Peyer's patch (tissue), 4 donors: ENCODE measurements around the gene PODN. TPM values are rescaled to one million over a fixed set of nuclear protein-coding genes. Genes with fewer than 3 reads are reported as not detected.

Experiments used
- DNase-seq, 3 donors: peaks; one replicate each; pipeline ENCODE4 v3.0.0-alpha.2; 2017 to 2019
- H3K27ac ChIP-seq, 4 donors: fragments of 200-600 bp; sonication (generic); one replicate each; pipeline ENCODE4 v1.5.1; 2016 to 2019
- H3K27me3 ChIP-seq, 2 donors: fragments of 200-600 bp; sonication (generic); one replicate each; pipeline ENCODE4 v1.5.1; 2019
- H3K36me3 ChIP-seq, 3 donors: fragments of 200-600 bp; sonication (generic); one replicate each; pipeline ENCODE4 v1.5.1; 2016 to 2019
- H3K4me1 ChIP-seq, 4 donors: fragments of 200-600 bp; sonication (generic); one replicate each; pipeline ENCODE4 v1.5.1; 2016 to 2019
- H3K4me3 ChIP-seq, 4 donors: fragments of 200-600 bp; sonication (generic); 1 replicate in 3 of 4; 2 replicates in 1 of 4; pipeline ENCODE4 v1.5.1; 2016 to 2019; ENCODE audit warnings: mild to moderate bottlenecking in 1 of 4
- H3K9me3 ChIP-seq, 4 donors: fragments of 200-600 bp; sonication (generic); one replicate each; pipeline ENCODE4 v1.5.1; 2016 to 2019; ENCODE audit warnings: mild to moderate bottlenecking in 1 of 4
- CTCF ChIP-seq, 6 experiments: fragments of 450-650 bp in 4 of 6; fragments of 200-600 bp in 2 of 6; sonication (generic) in 1 of 6; IDR thresholded peaks; one replicate each; pipeline ENCODE4 v1.5.1; 2017 to 2019; ENCODE audit warnings: antibody characterized with exemption in 6 of 6, mild to moderate bottlenecking in 3 of 6, moderate library complexity in 1 of 6
- POLR2A ChIP-seq, 2 donors: fragments of 450-650 bp; IDR thresholded peaks; one replicate each; pipeline ENCODE4 v1.5.1; 2017; ENCODE audit warnings: antibody characterized with exemption in 2 of 2, mild to moderate bottlenecking in 2 of 2, moderate library complexity in 2 of 2
- total RNA-seq, 4 donors: library from RNA; depleted of rRNA; stranded (reverse); fragments of >200 nt; gene quantifications; one replicate each; pipeline ENCODE4 v1.1.0, GENCODE V29; 2016

PODN gene
- total RNA-seq, 4 donors from 2014 or later: 7.0 to 32.2 (median 17.0) TPM

DNA sequence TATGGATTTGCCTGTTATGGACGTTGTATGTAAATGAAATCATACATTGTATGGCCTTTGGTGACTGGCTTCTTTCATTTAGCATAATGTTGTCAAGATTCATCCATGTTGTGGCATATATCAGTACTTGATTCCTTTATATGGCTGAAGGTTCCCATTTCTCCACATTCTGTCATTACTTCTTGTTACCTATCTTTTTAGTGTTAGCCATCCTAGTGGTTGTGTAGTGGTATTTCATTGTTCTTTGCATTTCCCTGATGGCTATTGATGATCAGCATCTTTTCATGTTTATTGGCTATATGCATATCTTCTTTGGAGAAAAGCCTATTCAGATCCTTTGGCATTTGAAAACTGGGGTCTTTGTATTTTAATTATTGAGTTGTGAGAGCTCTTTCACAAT lies 39.8 kb upstream of the PODN start:
- TF ChIP-seq POLR2A (IDR thresholded peaks at IDR 0.05) (no peak), CTCF (IDR thresholded peaks at IDR 0.05) (peak in 1 of 6 experiments; percentile 1)
- Histone ChIP-seq H3K36me3 (peaks cover 0 to 11% (median 0%) of the 10 kb centered on the region in 3 donors), H3K27ac (no peak overlapping the region), H3K9me3 (no peaks in the 10 kb centered on the region), H3K4me3 (no peak overlapping the region), H3K27me3 (no peaks in the 10 kb centered on the region), H3K4me1 (peaks cover 0 to 15% (median 0%) of the 10 kb centered on the region in 4 donors)
- DNase-seq: no peak

DNA sequence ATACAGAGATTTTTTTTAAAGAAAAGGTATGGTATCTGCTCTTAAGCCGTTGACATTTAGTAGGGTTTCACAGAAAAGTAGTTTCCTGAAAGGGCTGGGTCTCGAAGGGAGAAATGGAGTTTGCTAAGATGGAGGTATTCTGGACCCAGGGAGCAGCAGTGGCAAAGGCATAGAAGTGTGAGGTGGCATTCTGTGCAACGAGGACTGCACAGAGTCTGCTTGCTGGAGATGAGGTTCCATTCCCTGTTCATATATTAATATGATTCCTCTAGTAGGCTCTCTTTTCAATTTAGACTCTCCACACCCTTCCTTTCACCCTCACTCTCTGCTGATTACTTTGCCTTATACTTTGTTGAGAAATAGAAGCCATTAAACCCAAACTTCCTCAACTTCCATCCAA lies 38.5 kb upstream of the PODN start:
- no peak for DNase-seq
- H3K36me3 ChIP-seq: peaks cover 0 to 9% (median 0%) of the 10 kb centered on the region in 3 donors
- no peak for TF ChIP-seq CTCF (IDR thresholded peaks at IDR 0.05)
- no peak overlapping the region for H3K4me3 ChIP-seq
- H3K9me3 ChIP-seq: no peaks in the 10 kb centered on the region
- no peak overlapping the region for H3K27ac ChIP-seq
- peaks cover 0 to 15% (median 0%) of the 10 kb centered on the region in 4 donors for H3K4me1 ChIP-seq
- H3K27me3 ChIP-seq: no peaks in the 10 kb centered on the region

- H3K27ac ChIP-seq: no peak overlapping the region
- no peak for TF ChIP-seq POLR2A (IDR thresholded peaks at IDR 0.05)
- TF ChIP-seq CTCF (IDR thresholded peaks at IDR 0.05): no peak
- no peaks in the 10 kb centered on the region for H3K27me3 ChIP-seq
- peaks cover 0 to 15% (median 0%) of the 10 kb centered on the region in 4 donors for H3K4me1 ChIP-seq
- H3K4me3 ChIP-seq: no peak overlapping the region
- no peak for DNase-seq
- no peaks in the 10 kb centered on the region for H3K9me3 ChIP-seq
- peaks cover 0 to 11% (median 0%) of the 10 kb centered on the region in 3 donors for H3K36me3 ChIP-seq
Measured at GRCh38 chr1:53024117-53024516, 37.9 kb upstream of the PODN start.

DNA sequence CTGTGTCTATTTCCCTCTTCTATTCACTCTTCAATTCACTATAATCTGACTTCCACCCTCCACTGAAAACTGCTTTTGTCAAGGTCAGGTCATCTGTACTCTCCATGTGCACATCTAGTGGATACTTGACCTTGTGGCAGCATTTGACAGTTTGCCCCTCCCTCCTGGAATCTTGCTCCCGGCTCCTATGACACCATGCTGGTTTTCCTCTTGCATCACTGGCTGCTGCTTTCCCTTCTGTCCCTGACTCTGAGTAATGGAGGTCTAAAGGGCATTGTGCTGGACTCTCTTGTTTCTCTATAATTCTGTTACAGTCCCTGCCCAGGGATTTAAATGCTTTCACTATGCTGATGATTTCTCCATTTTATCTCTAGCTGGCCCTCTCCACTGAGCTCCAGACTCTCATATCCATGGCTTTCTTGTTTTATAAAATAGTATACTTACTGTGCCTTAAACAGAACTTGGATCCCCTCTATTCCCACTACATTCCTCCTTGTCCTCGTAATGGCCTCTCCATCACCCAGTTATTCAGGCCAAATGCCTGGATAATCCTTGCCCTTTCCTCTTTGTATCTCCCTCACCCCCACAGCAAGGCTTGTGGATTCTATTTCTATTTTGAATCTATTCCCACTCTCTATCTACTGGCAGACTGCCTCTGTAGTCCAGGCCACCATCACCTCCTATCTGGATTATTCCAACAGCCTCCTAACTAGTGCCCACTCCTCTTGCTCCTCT lies 36.8 kb upstream of the PODN start:
- peak overlapping the region in 2 of 4 donors; percentile 35 to 76 for H3K27ac ChIP-seq
- H3K4me3 ChIP-seq: no peak overlapping the region
- H3K9me3 ChIP-seq: no peaks in the 10 kb centered on the region
- DNase-seq: peak in 2 of 3 donors; percentile 53 to 76
- TF ChIP-seq CTCF (IDR thresholded peaks at IDR 0.05) (no peak), POLR2A (IDR thresholded peaks at IDR 0.05) (no peak)
- H3K4me1 ChIP-seq: peaks cover 0 to 15% (median 0%) of the 10 kb centered on the region in 4 donors
- H3K27me3 ChIP-seq: no peaks in the 10 kb centered on the region
- peaks cover 0 to 22% (median 0%) of the 10 kb centered on the region in 3 donors for H3K36me3 ChIP-seq

DNA sequence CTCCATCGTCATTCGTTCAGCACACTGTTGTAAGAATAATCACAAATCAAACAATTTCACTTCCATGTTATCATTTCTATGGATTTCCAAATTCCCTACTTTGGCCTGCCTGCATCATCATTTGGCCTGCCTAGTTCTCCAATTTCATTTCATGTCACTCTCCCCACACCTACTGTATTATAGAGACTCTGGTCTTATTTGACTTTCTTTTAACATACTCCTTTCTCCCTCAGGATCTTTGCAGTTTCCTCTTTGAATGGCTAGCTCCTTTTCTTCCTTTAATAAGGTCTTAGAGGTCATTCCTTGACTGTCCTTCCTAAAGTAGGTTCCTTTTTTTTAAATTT lies 36.3 kb upstream of the PODN start:
- H3K9me3 ChIP-seq: no peaks in the 10 kb centered on the region
- peaks cover 0 to 15% (median 0%) of the 10 kb centered on the region in 4 donors for H3K4me1 ChIP-seq

More for the DNA sequence above, 36.3 kb upstream of the PODN start:
- no peaks in the 10 kb centered on the region for H3K27me3 ChIP-seq
- H3K4me3 ChIP-seq: no peak overlapping the region
- peak overlapping the region in 1 of 4 donors; percentile 76 for H3K27ac ChIP-seq
- DNase-seq: no peak
- peaks cover 0 to 24% (median 0%) of the 10 kb centered on the region in 3 donors for H3K36me3 ChIP-seq
- TF ChIP-seq POLR2A (IDR thresholded peaks at IDR 0.05) (no peak), CTCF (IDR thresholded peaks at IDR 0.05) (no peak)
